Stimulated activated CD4-positive, alpha-beta T cell treated with anti-CD3 and anti-CD28 coated beads, Interleukin-12 subunit alpha, Interleukin-12 subunit beta, amount 100 ng/mL, for 48 hours (primary cell): ENCODE measurements around the gene TAL1.

Source experiments
- DNase-seq, 3 donors: peaks; one replicate each; pipeline ENCODE4 v3.0.0-alpha.2; 2020; ENCODE audit warnings: low read depth in 2 of 3, low spot score in 1 of 3

TAL1 gene

GRCh38 chr1:47178020-47178419 lies 54.0 kb downstream of the TAL1 start:
- no peak for DNase-seq

GRCh38 chr1:47175227-47175934 lies 56.6 kb downstream of the TAL1 start:
- DNase-seq: peak; percentile 19 to 66 (median 23)

- no peak for DNase-seq
Observed at GRCh38 chr1:47174656-47175020, 57.4 kb downstream of the TAL1 start.

GRCh38 chr1:47172782-47173181 lies 59.2 kb downstream of the TAL1 start:
- no peak for DNase-seq
